ENCODE measurements around the gene VAV3.

DNA sequence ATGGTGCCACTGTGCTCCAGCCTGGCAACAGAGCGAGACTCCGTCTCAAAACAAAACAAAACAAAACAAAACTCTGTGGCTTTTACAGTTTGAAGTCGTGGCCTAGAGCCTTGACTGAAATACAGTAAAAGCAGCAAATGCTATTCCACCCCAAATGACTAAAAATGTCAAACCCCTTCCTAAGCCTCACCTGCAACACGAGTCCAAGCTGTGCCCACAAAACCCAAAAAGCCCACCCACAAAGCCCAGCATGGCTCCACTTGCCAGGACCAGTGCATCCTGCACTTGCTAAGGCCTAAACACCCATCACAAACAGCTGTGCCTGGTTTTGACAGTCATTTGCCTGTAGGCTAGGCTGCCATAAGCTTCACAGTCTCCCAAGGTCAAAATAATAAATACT, 21.3 kb downstream of the VAV3 start:
- no peak for TF ChIP-seq EZH2 (IDR thresholded peaks at IDR 0.05; ENCODE audit: insufficient read depth, poor library complexity, severe bottlenecking)
- TF ChIP-seq EZH2phosphoT487 (IDR thresholded peaks at IDR 0.05; ENCODE audit: insufficient read depth, low read depth), result no peak
